ENCODE data around the gene KIAA1191.
A peak's percentile ranks its signal among the peaks of the same experiment; 100 is the strongest.

The KIAA1191 gene

GRCh38 chr5:176341325-176342157 is 20.0 kb downstream of the KIAA1191 start:
- DNase-seq (ENCODE audit: low read depth), result no peak
- no peak for TF ChIP-seq CTCF (conservative IDR thresholded peaks at IDR 0.05; ENCODE audit: control insufficient read depth, insufficient read depth, low read depth, low read length)
- no peak overlapping the region for H3K4me3 ChIP-seq (ENCODE audit: control insufficient read depth, low read depth, low read length)

GRCh38 chr5:176339304-176339703 is 22.3 kb downstream of the KIAA1191 start:
- no peak for TF ChIP-seq CTCF (conservative IDR thresholded peaks at IDR 0.05; ENCODE audit: control insufficient read depth, insufficient read depth, low read depth, low read length)
- no peak overlapping the region for H3K4me3 ChIP-seq (ENCODE audit: control insufficient read depth, low read depth, low read length)
- no peak for DNase-seq (ENCODE audit: low read depth)

DNA sequence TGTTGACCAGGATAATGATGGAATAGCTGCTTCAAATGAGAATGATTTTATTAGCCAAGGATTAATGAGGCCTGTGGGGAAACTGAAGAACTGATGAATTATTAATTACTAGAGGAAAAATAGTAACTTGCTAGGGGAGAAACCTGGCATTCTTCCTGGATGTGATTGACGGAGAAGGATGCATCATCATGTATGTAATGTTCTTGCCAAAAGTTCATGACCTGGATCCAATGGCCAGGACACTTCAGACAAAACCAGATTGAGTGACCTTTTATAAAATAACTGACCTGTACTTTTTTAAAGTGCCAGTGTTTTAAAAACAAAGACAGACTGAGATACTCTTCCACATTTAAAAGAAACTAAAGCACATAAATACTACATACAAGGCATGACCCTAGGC is 23.7 kb downstream of the KIAA1191 start:
- no peak for TF ChIP-seq CTCF (conservative IDR thresholded peaks at IDR 0.05; ENCODE audit: control insufficient read depth, insufficient read depth, low read depth, low read length)
- no peak overlapping the region for H3K4me3 ChIP-seq (ENCODE audit: control insufficient read depth, low read depth, low read length)
- DNase-seq (ENCODE audit: low read depth), result peak; percentile 63

DNA sequence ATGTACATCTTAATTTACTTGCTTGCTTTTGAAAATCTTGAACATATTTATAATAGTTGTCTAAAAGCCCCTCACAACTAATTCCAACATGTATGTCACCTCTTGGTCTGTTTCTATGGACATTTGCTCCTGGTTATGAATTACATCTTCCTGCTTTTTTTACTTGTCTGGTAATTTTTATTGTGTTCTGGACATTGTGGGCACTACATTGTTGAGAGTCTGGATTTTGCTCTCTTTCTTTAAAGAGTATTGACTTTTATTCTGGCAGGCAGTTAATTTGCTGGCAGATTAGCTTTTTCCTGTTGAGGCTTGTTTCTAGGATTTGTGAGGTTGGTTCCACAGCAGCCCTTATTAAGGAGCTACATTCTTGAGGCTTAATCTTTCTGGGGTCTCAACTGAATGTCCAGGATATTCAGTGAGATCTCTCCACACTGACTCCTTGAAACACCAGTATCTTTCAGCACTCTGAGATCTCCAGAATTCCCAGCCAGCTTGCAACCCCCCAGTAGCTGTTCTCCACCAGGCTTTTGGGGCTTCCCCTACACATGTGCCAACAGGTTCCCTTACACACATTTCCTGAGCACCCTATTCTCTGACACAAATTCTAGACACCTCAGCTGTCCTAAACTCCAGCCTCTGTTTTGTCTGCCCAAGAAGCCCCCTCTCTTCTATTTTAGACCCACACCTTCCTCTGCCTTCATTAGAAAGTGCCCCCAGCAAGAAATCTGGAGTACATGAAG is 27.4 kb downstream of the KIAA1191 start:
- no peak for DNase-seq (ENCODE audit: low read depth)
- TF ChIP-seq CTCF (conservative IDR thresholded peaks at IDR 0.05; ENCODE audit: control insufficient read depth, insufficient read depth, low read depth, low read length), result no peak
- no peak overlapping the region for H3K4me3 ChIP-seq (ENCODE audit: control insufficient read depth, low read depth, low read length)

- no peak overlapping the region for H3K4me3 ChIP-seq (ENCODE audit: control insufficient read depth, low read depth, low read length)
- DNase-seq (ENCODE audit: low read depth), result no peak
- no peak for TF ChIP-seq CTCF (conservative IDR thresholded peaks at IDR 0.05; ENCODE audit: control insufficient read depth, insufficient read depth, low read depth, low read length)
These were observed 41.0 kb downstream of the KIAA1191 start for GRCh38 chr5:176320577-176320976.

- DNase-seq (ENCODE audit: low read depth), result peak; percentile 40
- TF ChIP-seq CTCF (conservative IDR thresholded peaks at IDR 0.05; ENCODE audit: control insufficient read depth, insufficient read depth, low read depth, low read length), result peak; percentile 28
- no peak overlapping the region for H3K4me3 ChIP-seq (ENCODE audit: control insufficient read depth, low read depth, low read length)
These were observed 41.6 kb downstream of the KIAA1191 start for GRCh38 chr5:176319827-176320554.
